T-cell (primary cell): ENCODE data around the gene PPP4R4. TPM values are rescaled to one million over a fixed set of nuclear protein-coding genes. Genes with fewer than 3 reads are reported as not detected.

ENCODE experiments used
- ATAC-seq, 4 experiments: fragments of 200-7000 bp in 3 of 4; fragments of 150-1000 bp in 1 of 4; cut with Tn5 transposase; replicated peaks in 1 of 4; 1 replicate in 3 of 4; 2 replicates in 1 of 4; pipeline ENCODE4 v1.10.0; 2021; ENCODE audit warnings: moderate library complexity in 3 of 4, mild to moderate bottlenecking in 2 of 4, moderate number of reproducible peaks in 1 of 4
- CTCF ChIA-PET, 2 donors: fragments of 300-600 bp; sonication (Branson Sonifier 250); formaldehyde crosslinking; loops; one replicate each; lab custom pipeline; 2022; ENCODE audit warnings: antibody characterized with exemption in 2 of 2; lab: Charles Lee
- POLR2A ChIA-PET, 2 donors: fragments of 300-600 bp; sonication (Branson Sonifier 250); formaldehyde crosslinking; loops; one replicate each; lab custom pipeline; 2022; ENCODE audit warnings: antibody characterized with exemption in 2 of 2; lab: Charles Lee
- DNase-seq, 35 experiments: peaks; one replicate each; pipeline versions ENCODE4 v3.0.0 to v3.0.0-alpha.2; 2013 to 2023
- H3K27ac ChIP-seq: one replicate; pipeline ENCODE4 v1.5.1; 2013; ENCODE audit warnings: low read length
- H3K27me3 ChIP-seq, 2 experiments: replicated peaks in 1 of 2; 1 replicate in 1 of 2; 2 replicates in 1 of 2; pipeline versions ENCODE4 v1.6.1 to v1.7.0; 2013; ENCODE audit warnings: low read length in 1 of 2, mixed read lengths in 1 of 2; ENCODE audit not compliant: control insufficient read depth in 2 of 2, insufficient read depth in 2 of 2; ENCODE audit errors: extremely low read depth in 1 of 2
- H3K36me3 ChIP-seq, 2 donors: 1 replicate in 1 of 2; 2 replicates in 1 of 2; pipeline versions ENCODE4 v1.6.1 to v1.7.0; 2013; ENCODE audit warnings: low read length in 1 of 2; ENCODE audit not compliant: control insufficient read depth in 2 of 2, insufficient read depth in 1 of 2; ENCODE audit errors: extremely low read depth in 1 of 2
- H3K4me1 ChIP-seq, 2 experiments: 1 replicate in 1 of 2; 2 replicates in 1 of 2; pipeline versions ENCODE4 v1.6.1 to v1.7.0; 2013; ENCODE audit warnings: low read length in 2 of 2, mixed read lengths in 1 of 2; ENCODE audit not compliant: insufficient read depth in 2 of 2, control insufficient read depth in 1 of 2; ENCODE audit errors: extremely low read depth in 1 of 2
- H3K4me3 ChIP-seq, 2 donors: 1 replicate in 1 of 2; 2 replicates in 1 of 2; pipeline versions ENCODE4 v1.5.1 to v1.7.0; 2013; ENCODE audit warnings: mild to moderate bottlenecking in 2 of 2, low read length in 1 of 2, moderate library complexity in 1 of 2; ENCODE audit not compliant: control insufficient read depth in 1 of 2; ENCODE audit errors: extremely low read depth in 1 of 2
- H3K9me3 ChIP-seq: 2 replicates; pipeline ENCODE4 v1.7.0; 2013
- H3K27ac Mint-ChIP-seq, 2 donors: one replicate each; pipeline ENCODE4 v1.8.0; 2020 to 2021; ENCODE audit warnings: mild to moderate bottlenecking in 2 of 2, mixed read lengths in 2 of 2
- H3K27me3 Mint-ChIP-seq, 2 donors: one replicate each; pipeline ENCODE4 v1.8.0; 2021 to 2022; ENCODE audit warnings: mixed read lengths in 2 of 2
- H3K36me3 Mint-ChIP-seq: one replicate; pipeline ENCODE4 v1.8.0; 2021; ENCODE audit warnings: mixed read lengths
- H3K4me1 Mint-ChIP-seq, 3 donors: one replicate each; pipeline ENCODE4 v1.8.0; 2020 to 2022; ENCODE audit warnings: mixed read lengths in 3 of 3, mild to moderate bottlenecking in 1 of 3
- H3K4me3 Mint-ChIP-seq, 3 donors: one replicate each; pipeline ENCODE4 v1.8.0; 2020 to 2022; ENCODE audit warnings: mild to moderate bottlenecking in 3 of 3, mixed read lengths in 3 of 3, moderate library complexity in 3 of 3
- H3K9me3 Mint-ChIP-seq, 3 donors: one replicate each; pipeline ENCODE4 v1.8.0; 2020 to 2022; ENCODE audit warnings: mixed read lengths in 3 of 3
- WGBS: methylation state at CpG from one replicate; pipeline ENCODE4 v1.1.5; 2013; ENCODE audit warnings: missing lambda C conversion rate; ENCODE audit not compliant: insufficient coverage; 5-methylcytosine and 5-hydroxymethylcytosine counted together
- total RNA-seq, 35 experiments: library from RNA in 6 of 35; stranded (reverse) in 6 of 35; fragments of 120-200 nt in 1 of 35; gene quantifications; one replicate each; pipeline versions ENCODE4 v1.2.1 to v1.2.4 and lab custom pipeline; 2013 to 2026

The PPP4R4 gene
- total RNA-seq, 5 donors from 2014 or later (not counting 1 experiment from before 2014, with no cell fraction given): 0.41 to 2.5 (median 1.3) TPM

- ATAC-seq (no peak), DNase-seq (no peak)
- peaks cover 3 to 5% of the 10 kb centered on the region in 2 donors for H3K27me3 Mint-ChIP-seq
- Histone ChIP-seq H3K36me3 (no peaks in the 10 kb centered on the region), H3K27me3 (peaks cover 0 to 13% of the 10 kb centered on the region in 2 experiments), H3K27ac (no peak overlapping the region), H3K9me3 (no peaks in the 10 kb centered on the region), H3K4me3 (no peak overlapping the region), H3K4me1 (peaks cover 0 to 5% of the 10 kb centered on the region in 2 experiments)
- H3K27ac Mint-ChIP-seq: no peak overlapping the region
- ChIA-PET CTCF (interaction anchor here (0.7 to 2.9 kb wide), 7 partner anchors 10 to 1048 kb away, joined by 3 to 9 read pairs (median 6); no protein-coding TSS in a partner anchor), POLR2A (interaction anchor here in 1 of 2 donors (0.6 kb wide), 1 partner anchor 114 kb away, joined by 3 read pairs; no protein-coding TSS in a partner anchor)
- no peaks in the 10 kb centered on the region for H3K9me3 Mint-ChIP-seq
- no peaks in the 10 kb centered on the region for H3K36me3 Mint-ChIP-seq
- no CpG with 5 or more reads among the region's 1 CpG for WGBS
- no peak overlapping the region for H3K4me3 Mint-ChIP-seq
- H3K4me1 Mint-ChIP-seq: peaks cover 8 to 21% (median 19%) of the 10 kb centered on the region in 3 donors
These were observed 31.3 kb upstream of the PPP4R4 start for GRCh38 chr14:94142836-94143235.

GRCh38 chr14:94143239-94143638, 30.9 kb upstream of the PPP4R4 start:
- H3K4me1 Mint-ChIP-seq: peaks cover 8 to 21% (median 19%) of the 10 kb centered on the region in 3 donors
- peaks cover 3 to 5% of the 10 kb centered on the region in 2 donors for H3K27me3 Mint-ChIP-seq

GRCh38 chr14:94143711-94144110, 30.4 kb upstream of the PPP4R4 start:
- H3K27ac ChIP-seq: no peak overlapping the region
- Mint-ChIP-seq H3K4me1 (peaks cover 8 to 21% (median 19%) of the 10 kb centered on the region in 3 donors), H3K27ac (no peak overlapping the region), H3K9me3 (no peaks in the 10 kb centered on the region), H3K36me3 (no peaks in the 10 kb centered on the region), H3K4me3 (no peak overlapping the region), H3K27me3 (peaks cover 3 to 5% of the 10 kb centered on the region in 2 donors)
- H3K4me3 ChIP-seq: no peak overlapping the region
- ChIA-PET POLR2A (no interaction called here), CTCF (no interaction called here)
- no peaks in the 10 kb centered on the region for H3K9me3 ChIP-seq
- WGBS: 100% methylated on average over 1 of the region's 4 CpGs
- H3K4me1 ChIP-seq: peaks cover 0 to 5% of the 10 kb centered on the region in 2 experiments
- H3K27me3 ChIP-seq: peaks cover 0 to 8% of the 10 kb centered on the region in 2 experiments
- DNase-seq: no peak
- no peak for ATAC-seq
- no peaks in the 10 kb centered on the region for H3K36me3 ChIP-seq

More at GRCh38 chr14:94143239-94143638, 30.9 kb upstream of the PPP4R4 start:
- H3K36me3 Mint-ChIP-seq: no peaks in the 10 kb centered on the region
- ChIA-PET CTCF (interaction anchor here (0.7 to 2.9 kb wide), 5 partner anchors 11 to 1047 kb away, joined by 3 to 9 read pairs (median 6); no protein-coding TSS in a partner anchor), POLR2A (no interaction called here)
- DNase-seq (no peak), ATAC-seq (peak in 1 of 4 experiments; percentile 46)
- Histone ChIP-seq H3K27ac (no peak overlapping the region), H3K9me3 (no peaks in the 10 kb centered on the region), H3K27me3 (peaks cover 0 to 11% of the 10 kb centered on the region in 2 experiments), H3K36me3 (no peaks in the 10 kb centered on the region), H3K4me1 (peaks cover 0 to 5% of the 10 kb centered on the region in 2 experiments), H3K4me3 (no peak overlapping the region)
- no peaks in the 10 kb centered on the region for H3K9me3 Mint-ChIP-seq
- H3K27ac Mint-ChIP-seq: no peak overlapping the region
- no peak overlapping the region for H3K4me3 Mint-ChIP-seq
- 80% methylated on average over 1 of the region's 3 CpGs for WGBS

GRCh38 chr14:94144765-94145164, 29.4 kb upstream of the PPP4R4 start:
- CTCF ChIA-PET: interaction anchor here in 1 of 2 donors (0.7 kb wide), 1 partner anchor 282 kb away, joined by 3 read pairs; no protein-coding TSS in a partner anchor

GRCh38 chr14:94145902-94146527, 28.1 kb upstream of the PPP4R4 start:
- H3K27ac Mint-ChIP-seq: peak overlapping the region in 1 of 2 donors; percentile 52
- peaks cover 8 to 21% (median 19%) of the 10 kb centered on the region in 3 donors for H3K4me1 Mint-ChIP-seq
- H3K9me3 Mint-ChIP-seq: no peaks in the 10 kb centered on the region
- ChIA-PET CTCF (interaction anchor here (0.5 to 1.3 kb wide), 3 partner anchors 10 to 109 kb away, joined by 3 to 4 read pairs (median 3); no protein-coding TSS in a partner anchor), POLR2A (interaction anchor here in 1 of 2 donors (0.6 kb wide), 1 partner anchor 16 kb away, joined by 3 read pairs; no protein-coding TSS in a partner anchor)
- no peak overlapping the region for H3K27ac ChIP-seq
- WGBS: 93% methylated on average over 2 of the region's 6 CpGs
- no peaks in the 10 kb centered on the region for H3K36me3 ChIP-seq
- H3K4me3 ChIP-seq: no peak overlapping the region
- no peaks in the 10 kb centered on the region for H3K9me3 ChIP-seq
- H3K4me3 Mint-ChIP-seq: no peak overlapping the region
- H3K27me3 ChIP-seq: no peaks in the 10 kb centered on the region
- no peaks in the 10 kb centered on the region for H3K36me3 Mint-ChIP-seq
- H3K27me3 Mint-ChIP-seq: peaks cover 1 to 2% of the 10 kb centered on the region in 2 donors
- DNase-seq (no peak), ATAC-seq (peak in 2 of 4 experiments; percentile 56 to 60)
- H3K4me1 ChIP-seq: peaks cover 0 to 5% of the 10 kb centered on the region in 2 experiments

More at GRCh38 chr14:94144765-94145164, 29.4 kb upstream of the PPP4R4 start:
- POLR2A ChIA-PET: no interaction called here
- DNase-seq (no peak), ATAC-seq (no peak)
- Mint-ChIP-seq H3K4me3 (no peak overlapping the region), H3K4me1 (peaks cover 8 to 21% (median 19%) of the 10 kb centered on the region in 3 donors), H3K36me3 (no peaks in the 10 kb centered on the region), H3K9me3 (no peaks in the 10 kb centered on the region), H3K27ac (no peak overlapping the region), H3K27me3 (no peaks in the 10 kb centered on the region)
- H3K4me1 ChIP-seq: peaks cover 0 to 5% of the 10 kb centered on the region in 2 experiments
- H3K4me3 ChIP-seq: no peak overlapping the region
- no peak overlapping the region for H3K27ac ChIP-seq
- H3K9me3 ChIP-seq: no peaks in the 10 kb centered on the region
- H3K36me3 ChIP-seq: no peaks in the 10 kb centered on the region
- H3K27me3 ChIP-seq: peaks cover 0 to 3% of the 10 kb centered on the region in 2 experiments
- no CpG with 5 or more reads among the region's 1 CpG for WGBS

- ATAC-seq (no peak), DNase-seq (no peak)
- H3K27me3 ChIP-seq: peaks cover 0 to 15% of the 10 kb centered on the region in 2 experiments
- H3K4me1 ChIP-seq: peaks cover 0 to under 1% of the 10 kb centered on the region in 2 experiments
- WGBS: no CpG with 5 or more reads among the region's 1 CpG
- no peaks in the 10 kb centered on the region for H3K9me3 ChIP-seq
- H3K4me3 ChIP-seq: no peak overlapping the region
- ChIA-PET CTCF (interaction anchor here in 1 of 2 donors (1.4 kb wide), 1 partner anchor 12 kb away, joined by 8 read pairs; no protein-coding TSS in a partner anchor), POLR2A (no interaction called here)
- H3K4me3 Mint-ChIP-seq: no peak overlapping the region
- H3K27ac Mint-ChIP-seq: no peak overlapping the region
- peaks cover 9 to 23% of the 10 kb centered on the region in 2 donors for H3K27me3 Mint-ChIP-seq
- no peaks in the 10 kb centered on the region for H3K9me3 Mint-ChIP-seq
- no peaks in the 10 kb centered on the region for H3K36me3 ChIP-seq
- H3K36me3 Mint-ChIP-seq: no peaks in the 10 kb centered on the region
- H3K27ac ChIP-seq: no peak overlapping the region
- peaks cover 6 to 7% (median 6%) of the 10 kb centered on the region in 3 donors for H3K4me1 Mint-ChIP-seq
These were observed 21.4 kb upstream of the PPP4R4 start for GRCh38 chr14:94152676-94153075.
